HepG2 (cell line): Measurements from ENCODE around the gene MTSS2. TPM values are rescaled to one million over a fixed set of nuclear protein-coding genes. Genes with fewer than 3 reads are reported as not detected.

Experiments
- HHEX ChIP-seq: IDR thresholded peaks from 2 replicates; pipeline ENCODE4 v1.6.1; 2016; ENCODE audit warnings: control low read depth
- MBNL3 ChIP-seq: fragments of 250-450 bp; sonication (Bioruptor Pico); conservative IDR thresholded peaks from 2 replicates; pipeline ENCODE4 v1.8.0; 2022; ENCODE audit warnings: mild to moderate bottlenecking, inconsistent platforms
- MEIS1 ChIP-seq: sonication (generic); formaldehyde crosslinking; IDR thresholded peaks from 2 replicates; pipeline ENCODE4 v1.9.0; 2021; ENCODE audit warnings: mild to moderate bottlenecking, missing genetic modification reagents, moderate library complexity, borderline replicate concordance
- ONECUT2 ChIP-seq: sonication (generic); formaldehyde crosslinking; IDR thresholded peaks from 2 replicates; pipeline ENCODE4 v1.4.0; 2020; ENCODE audit warnings: missing genetic modification reagents
- REL ChIP-seq: sonication (generic); formaldehyde crosslinking; conservative IDR thresholded peaks from 2 replicates; pipeline ENCODE4 v1.8.0; 2022; ENCODE audit warnings: mild to moderate bottlenecking, missing genetic modification reagents, moderate library complexity
- ZEB1 ChIP-seq: IDR thresholded peaks from 2 replicates; pipeline ENCODE4 v1.6.1; 2012; ENCODE audit warnings: mild to moderate bottlenecking, low read depth, inconsistent platforms; ENCODE audit not compliant: insufficient replicate concordance
- ZNF225 ChIP-seq: sonication (generic); formaldehyde crosslinking; IDR thresholded peaks from 2 replicates; pipeline ENCODE4 v1.4.0; 2020; ENCODE audit warnings: mild to moderate bottlenecking, missing genetic modification reagents
- ZNF260 ChIP-seq: sonication (generic); formaldehyde crosslinking; IDR thresholded peaks from 2 replicates; pipeline ENCODE4 v1.4.0; 2020; ENCODE audit warnings: missing genetic modification reagents, low read depth, mild to moderate bottlenecking, borderline replicate concordance
- ZNF296 ChIP-seq: sonication (generic); formaldehyde crosslinking; conservative IDR thresholded peaks from 2 replicates; pipeline ENCODE4 v1.5.0; 2020; ENCODE audit warnings: mild to moderate bottlenecking, missing genetic modification reagents
- ZNF335 ChIP-seq: sonication (generic); formaldehyde crosslinking; IDR thresholded peaks from 2 replicates; pipeline ENCODE4 v1.4.0; 2020; ENCODE audit warnings: missing genetic modification reagents
- ZNF33B ChIP-seq: sonication (generic); formaldehyde crosslinking; IDR thresholded peaks from 2 replicates; pipeline ENCODE4 v1.5.1; 2020; ENCODE audit warnings: mild to moderate bottlenecking, missing genetic modification reagents
- ZNF431 ChIP-seq: sonication (generic); formaldehyde crosslinking; IDR thresholded peaks from 2 replicates; pipeline ENCODE4 v1.9.0; 2022; ENCODE audit warnings: missing genetic modification reagents, low read depth, mild to moderate bottlenecking, borderline replicate concordance
- ZNF569 ChIP-seq: sonication (generic); formaldehyde crosslinking; IDR thresholded peaks from 2 replicates; pipeline ENCODE4 v1.5.0; 2020; ENCODE audit warnings: mild to moderate bottlenecking, missing genetic modification reagents, moderate library complexity, borderline replicate concordance
- ZNF616 ChIP-seq: sonication (generic); formaldehyde crosslinking; IDR thresholded peaks from 2 replicates; pipeline ENCODE4 v1.5.0; 2020; ENCODE audit warnings: low read depth, mild to moderate bottlenecking, missing genetic modification reagents
- ZSCAN20 ChIP-seq: sonication (generic); formaldehyde crosslinking; IDR thresholded peaks from 2 replicates; pipeline ENCODE4 v1.4.0; 2020; ENCODE audit warnings: missing genetic modification reagents, mild to moderate bottlenecking, borderline replicate concordance
- polyA plus RNA-seq, 8 experiments: library from polyadenylated mRNA; depleted of rRNA in 3 of 8; stranded (reverse) in 7 of 8; unstranded in 1 of 8; fragments of >200 nt; fragmentation: Illumina TruSeq in 4 of 8; extraction: Trizol in 4 of 8; gene quantifications; 2 replicates each; pipeline versions ENCODE4 v1.2.1 to v1.2.3, GENCODE V29; 2011 to 2016; ENCODE audit warnings: low read depth in 4 of 8, missing spikeins in 1 of 8, mixed read lengths in 1 of 8; ENCODE audit not compliant: insufficient read depth in 1 of 8
- total RNA-seq, 5 experiments: library from RNA; depleted of rRNA; stranded (reverse); fragments of >200 nt; fragmentation: Illumina TruSeq; extraction: Trizol; gene quantifications; 2 replicates each; pipeline ENCODE4 v1.2.3, GENCODE V29; 2016; ENCODE audit warnings: low read depth in 1 of 5
- TF ChIP-seq, protein P1 (sequence below): IDR thresholded peaks from 2 replicates; pipeline ENCODE4 v1.6.1; 2018; ENCODE audit warnings: missing genetic modification reagents
- TF ChIP-seq, protein P2 (sequence below): sonication (generic); formaldehyde crosslinking; IDR thresholded peaks from 2 replicates; pipeline ENCODE4 v1.9.0; 2021; ENCODE audit warnings: missing genetic modification reagents, borderline replicate concordance
- TF ChIP-seq, protein P3 (sequence below): sonication (generic); formaldehyde crosslinking; IDR thresholded peaks from 2 replicates; pipeline ENCODE4 v1.8.0; 2022; ENCODE audit warnings: missing genetic modification reagents, mild to moderate bottlenecking, borderline replicate concordance
- TF ChIP-seq, protein P4 (sequence below): sonication (generic); formaldehyde crosslinking; IDR thresholded peaks from 2 replicates; pipeline ENCODE4 v1.5.0; 2020; ENCODE audit warnings: mild to moderate bottlenecking, missing genetic modification reagents, borderline replicate concordance

MTSS2 gene
- total and polyA plus RNA-seq, 2 of the 13 experiments (the other 11 are each of a cell fraction or from before 2014, with no cell fraction given) = 132 to 242 TPM

DNA sequence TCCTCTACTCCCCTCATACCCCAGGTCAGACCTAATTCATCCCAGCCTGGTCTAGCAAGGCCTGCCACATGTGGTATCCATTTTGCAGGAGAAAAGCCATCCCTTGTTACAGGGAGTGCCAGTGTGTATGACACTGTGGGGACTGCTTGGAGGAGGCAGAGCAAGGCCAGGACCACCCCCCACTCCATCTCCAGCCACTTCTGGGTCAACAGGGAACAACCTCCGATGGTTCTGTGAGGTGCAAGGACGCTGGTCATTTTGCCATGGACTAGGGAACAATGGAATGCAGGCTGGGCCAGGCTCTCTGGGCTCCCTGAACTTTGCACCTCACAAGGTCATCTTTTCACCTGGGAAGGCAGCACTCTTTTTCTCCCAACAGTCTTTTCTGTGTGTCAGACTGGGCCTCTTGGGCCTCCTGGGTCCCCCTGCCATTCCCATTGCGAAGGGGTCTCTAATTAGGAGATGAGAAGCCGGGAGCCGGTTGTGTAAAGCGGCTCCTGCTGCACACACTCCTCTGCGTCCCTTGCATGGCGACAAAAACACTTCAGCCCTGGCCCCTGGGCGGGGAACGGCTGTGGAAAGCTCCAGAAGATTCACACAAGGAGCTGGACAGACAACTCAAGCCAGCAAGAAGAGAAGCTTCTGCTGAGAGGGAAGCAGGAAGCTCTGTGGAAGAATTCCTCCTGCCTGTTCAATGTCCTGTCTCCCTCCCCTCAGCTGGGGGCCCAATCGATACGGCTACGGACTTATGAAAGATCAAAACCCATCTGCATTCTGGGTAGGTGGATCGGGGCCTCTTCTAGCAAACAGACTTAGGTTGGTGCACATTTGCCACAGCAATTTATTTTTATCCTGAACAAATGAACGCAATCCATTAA, 38.5 kb upstream of the MTSS2 start (continued):
- TF ChIP-seq, protein P1, sequence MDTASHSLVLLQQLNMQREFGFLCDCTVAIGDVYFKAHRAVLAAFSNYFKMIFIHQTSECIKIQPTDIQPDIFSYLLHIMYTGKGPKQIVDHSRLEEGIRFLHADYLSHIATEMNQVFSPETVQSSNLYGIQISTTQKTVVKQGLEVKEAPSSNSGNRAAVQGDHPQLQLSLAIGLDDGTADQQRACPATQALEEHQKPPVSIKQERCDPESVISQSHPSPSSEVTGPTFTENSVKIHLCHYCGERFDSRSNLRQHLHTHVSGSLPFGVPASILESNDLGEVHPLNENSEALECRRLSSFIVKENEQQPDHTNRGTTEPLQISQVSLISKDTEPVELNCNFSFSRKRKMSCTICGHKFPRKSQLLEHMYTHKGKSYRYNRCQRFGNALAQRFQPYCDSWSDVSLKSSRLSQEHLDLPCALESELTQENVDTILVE (CRISPR knock-in tag) = 0 out of 2 replicates have a peak, but pooled peaks have one; percentile 7
- TF ChIP-seq ZNF569 (CRISPR knock-in tag) = no peak
- no peak; the same call in 1 of the 2 replicates for TF ChIP-seq HHEX (CRISPR knock-in tag)
- TF ChIP-seq ONECUT2 (CRISPR knock-in tag) = peak; percentile 100
- peak; percentile 82; the same call in 1 of the 2 replicates for TF ChIP-seq MEIS1 (CRISPR knock-in tag)
- TF ChIP-seq ZNF260 (CRISPR knock-in tag) = no peak
- TF ChIP-seq, protein P2, sequence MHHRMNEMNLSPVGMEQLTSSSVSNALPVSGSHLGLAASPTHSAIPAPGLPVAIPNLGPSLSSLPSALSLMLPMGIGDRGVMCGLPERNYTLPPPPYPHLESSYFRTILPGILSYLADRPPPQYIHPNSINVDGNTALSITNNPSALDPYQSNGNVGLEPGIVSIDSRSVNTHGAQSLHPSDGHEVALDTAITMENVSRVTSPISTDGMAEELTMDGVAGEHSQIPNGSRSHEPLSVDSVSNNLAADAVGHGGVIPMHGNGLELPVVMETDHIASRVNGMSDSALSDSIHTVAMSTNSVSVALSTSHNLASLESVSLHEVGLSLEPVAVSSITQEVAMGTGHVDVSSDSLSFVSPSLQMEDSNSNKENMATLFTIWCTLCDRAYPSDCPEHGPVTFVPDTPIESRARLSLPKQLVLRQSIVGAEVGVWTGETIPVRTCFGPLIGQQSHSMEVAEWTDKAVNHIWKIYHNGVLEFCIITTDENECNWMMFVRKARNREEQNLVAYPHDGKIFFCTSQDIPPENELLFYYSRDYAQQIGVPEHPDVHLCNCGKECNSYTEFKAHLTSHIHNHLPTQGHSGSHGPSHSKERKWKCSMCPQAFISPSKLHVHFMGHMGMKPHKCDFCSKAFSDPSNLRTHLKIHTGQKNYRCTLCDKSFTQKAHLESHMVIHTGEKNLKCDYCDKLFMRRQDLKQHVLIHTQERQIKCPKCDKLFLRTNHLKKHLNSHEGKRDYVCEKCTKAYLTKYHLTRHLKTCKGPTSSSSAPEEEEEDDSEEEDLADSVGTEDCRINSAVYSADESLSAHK (CRISPR knock-in tag) = no peak
- 0 out of 2 replicates have a peak, but pooled peaks have one; percentile 15 for TF ChIP-seq ZNF33B (CRISPR knock-in tag)
- no peak for TF ChIP-seq MBNL3
- peak; percentile 68; the same call in 1 of the 2 replicates for TF ChIP-seq ZNF431
- TF ChIP-seq REL (CRISPR knock-in tag) = peak; percentile 78; the same call in 1 of the 2 replicates
- TF ChIP-seq, protein P3, sequence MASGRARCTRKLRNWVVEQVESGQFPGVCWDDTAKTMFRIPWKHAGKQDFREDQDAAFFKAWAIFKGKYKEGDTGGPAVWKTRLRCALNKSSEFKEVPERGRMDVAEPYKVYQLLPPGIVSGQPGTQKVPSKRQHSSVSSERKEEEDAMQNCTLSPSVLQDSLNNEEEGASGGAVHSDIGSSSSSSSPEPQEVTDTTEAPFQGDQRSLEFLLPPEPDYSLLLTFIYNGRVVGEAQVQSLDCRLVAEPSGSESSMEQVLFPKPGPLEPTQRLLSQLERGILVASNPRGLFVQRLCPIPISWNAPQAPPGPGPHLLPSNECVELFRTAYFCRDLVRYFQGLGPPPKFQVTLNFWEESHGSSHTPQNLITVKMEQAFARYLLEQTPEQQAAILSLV = no peak; the same call in 1 of the 2 replicates
- no peak; the same call in 1 of the 2 replicates for TF ChIP-seq ZNF225 (CRISPR knock-in tag)
- 0 out of 2 replicates have a peak, but pooled peaks have one; percentile 5 for TF ChIP-seq ZNF616
- TF ChIP-seq, protein P4, sequence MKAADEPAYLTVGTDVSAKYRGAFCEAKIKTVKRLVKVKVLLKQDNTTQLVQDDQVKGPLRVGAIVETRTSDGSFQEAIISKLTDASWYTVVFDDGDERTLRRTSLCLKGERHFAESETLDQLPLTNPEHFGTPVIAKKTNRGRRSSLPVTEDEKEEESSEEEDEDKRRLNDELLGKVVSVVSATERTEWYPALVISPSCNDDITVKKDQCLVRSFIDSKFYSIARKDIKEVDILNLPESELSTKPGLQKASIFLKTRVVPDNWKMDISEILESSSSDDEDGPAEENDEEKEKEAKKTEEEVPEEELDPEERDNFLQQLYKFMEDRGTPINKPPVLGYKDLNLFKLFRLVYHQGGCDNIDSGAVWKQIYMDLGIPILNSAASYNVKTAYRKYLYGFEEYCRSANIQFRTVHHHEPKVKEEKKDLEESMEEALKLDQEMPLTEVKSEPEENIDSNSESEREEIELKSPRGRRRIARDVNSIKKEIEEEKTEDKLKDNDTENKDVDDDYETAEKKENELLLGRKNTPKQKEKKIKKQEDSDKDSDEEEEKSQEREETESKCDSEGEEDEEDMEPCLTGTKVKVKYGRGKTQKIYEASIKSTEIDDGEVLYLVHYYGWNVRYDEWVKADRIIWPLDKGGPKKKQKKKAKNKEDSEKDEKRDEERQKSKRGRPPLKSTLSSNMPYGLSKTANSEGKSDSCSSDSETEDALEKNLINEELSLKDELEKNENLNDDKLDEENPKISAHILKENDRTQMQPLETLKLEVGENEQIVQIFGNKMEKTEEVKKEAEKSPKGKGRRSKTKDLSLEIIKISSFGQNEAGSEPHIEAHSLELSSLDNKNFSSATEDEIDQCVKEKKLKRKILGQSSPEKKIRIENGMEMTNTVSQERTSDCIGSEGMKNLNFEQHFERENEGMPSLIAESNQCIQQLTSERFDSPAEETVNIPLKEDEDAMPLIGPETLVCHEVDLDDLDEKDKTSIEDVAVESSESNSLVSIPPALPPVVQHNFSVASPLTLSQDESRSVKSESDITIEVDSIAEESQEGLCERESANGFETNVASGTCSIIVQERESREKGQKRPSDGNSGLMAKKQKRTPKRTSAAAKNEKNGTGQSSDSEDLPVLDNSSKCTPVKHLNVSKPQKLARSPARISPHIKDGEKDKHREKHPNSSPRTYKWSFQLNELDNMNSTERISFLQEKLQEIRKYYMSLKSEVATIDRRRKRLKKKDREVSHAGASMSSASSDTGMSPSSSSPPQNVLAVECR (CRISPR knock-in tag) = peak; percentile 36; the same call in 1 of the 2 replicates
- peak; percentile 87 for TF ChIP-seq ZNF335 (CRISPR knock-in tag)
- TF ChIP-seq ZSCAN20 (CRISPR knock-in tag) = 0 out of 2 replicates have a peak, but pooled peaks have one; percentile 15
- peak; percentile 82 for TF ChIP-seq ZNF296 (CRISPR knock-in tag)
- TF ChIP-seq ZEB1 = peak; percentile 28
